Measurements from ENCODE around the gene TPRG1L. TPM values are rescaled to one million over a fixed set of nuclear protein-coding genes. Genes with fewer than 3 reads are reported as not detected.

Gene TPRG1L
- total RNA-seq, 1 donor from 2014 or later, result 10.6 TPM

- Histone ChIP-seq H3K36me3 (no peaks in the 10 kb centered on the region), H3K4me1 (peaks cover 13% of the 10 kb centered on the region), H3K27ac (no peak overlapping the region), H3K9ac (no peak overlapping the region), H3F3A (ENCODE audit: low read depth) (peaks cover 9% of the 10 kb centered on the region), H3K27me3 (peaks cover 16% of the 10 kb centered on the region), H4K20me1 (ENCODE audit: low read depth) (peaks cover 10% of the 10 kb centered on the region), H3K4me2 (no peak overlapping the region), H3K4me3 (no peak overlapping the region), H2AFZ (replicated peaks) (no peak overlapping the region), H3K79me2 (ENCODE audit: low read depth) (no peaks in the 10 kb centered on the region), H3K9me3 (ENCODE audit: low read depth) (no peaks in the 10 kb centered on the region)
- DNase-seq (ENCODE audit: low spot score), result no peak
- Mint-ChIP-seq H3K9me3 (no peaks in the 10 kb centered on the region), H3K36me3 (no peaks in the 10 kb centered on the region), H3K27me3 (ENCODE audit: insufficient read depth, low read depth) (peaks cover 7% of the 10 kb centered on the region), H3K27ac (no peak overlapping the region), H3K4me1 (peaks cover 36% of the 10 kb centered on the region), H3K4me3 (no peak overlapping the region)
- TF ChIP-seq EZH2phosphoT487 (IDR thresholded peaks at IDR 0.05) (no peak), CTCF (IDR thresholded peaks at IDR 0.05) (no peak), EZH2 (IDR thresholded peaks at IDR 0.05) (no peak)
Measured at GRCh38 chr1:3618531-3618880, 6.3 kb upstream of the TPRG1L start.

GRCh38 chr1:3618881-3619671 is 5.7 kb upstream of the TPRG1L start:
- Histone ChIP-seq H3K4me1 (peaks cover 18% of the 10 kb centered on the region), H3K4me2 (no peak overlapping the region), H3K36me3 (no peaks in the 10 kb centered on the region), H3K79me2 (ENCODE audit: low read depth) (no peaks in the 10 kb centered on the region), H3K9ac (no peak overlapping the region), H3F3A (ENCODE audit: low read depth) (peaks cover 9% of the 10 kb centered on the region), H2AFZ (replicated peaks) (no peak overlapping the region), H4K20me1 (ENCODE audit: low read depth) (peaks cover 10% of the 10 kb centered on the region), H3K9me3 (ENCODE audit: low read depth) (no peaks in the 10 kb centered on the region), H3K27ac (no peak overlapping the region), H3K4me3 (no peak overlapping the region), H3K27me3 (peaks cover 21% of the 10 kb centered on the region)
- DNase-seq (ENCODE audit: low spot score), result peak; percentile 90
- Mint-ChIP-seq H3K4me1 (peaks cover 36% of the 10 kb centered on the region), H3K36me3 (no peaks in the 10 kb centered on the region), H3K27ac (no peak overlapping the region), H3K9me3 (no peaks in the 10 kb centered on the region), H3K4me3 (no peak overlapping the region), H3K27me3 (ENCODE audit: insufficient read depth, low read depth) (peaks cover 6% of the 10 kb centered on the region)
- TF ChIP-seq CTCF (IDR thresholded peaks at IDR 0.05), result peak; percentile 84
- no peak for TF ChIP-seq EZH2 (IDR thresholded peaks at IDR 0.05)

GRCh38 chr1:3620708-3621107 is 4.1 kb upstream of the TPRG1L start:
- DNase-seq (ENCODE audit: low spot score), result no peak
- Histone ChIP-seq H3K27me3 (peaks cover 21% of the 10 kb centered on the region), H3K9ac (no peak overlapping the region), H4K20me1 (ENCODE audit: low read depth) (peaks cover under 1% of the 10 kb centered on the region), H3K27ac (no peak overlapping the region), H3K4me1 (peaks cover 10% of the 10 kb centered on the region), H3K79me2 (ENCODE audit: low read depth) (peaks cover 5% of the 10 kb centered on the region), H3F3A (ENCODE audit: low read depth) (no peaks in the 10 kb centered on the region), H3K4me3 (no peak overlapping the region), H3K36me3 (no peaks in the 10 kb centered on the region), H3K4me2 (no peak overlapping the region), H2AFZ (replicated peaks) (no peak overlapping the region), H3K9me3 (ENCODE audit: low read depth) (no peaks in the 10 kb centered on the region)
- Mint-ChIP-seq H3K4me3 (no peak overlapping the region), H3K9me3 (no peaks in the 10 kb centered on the region), H3K4me1 (peaks cover 26% of the 10 kb centered on the region), H3K27ac (no peak overlapping the region), H3K36me3 (no peaks in the 10 kb centered on the region), H3K27me3 (ENCODE audit: insufficient read depth, low read depth) (peaks cover 7% of the 10 kb centered on the region)
- TF ChIP-seq EZH2phosphoT487 (IDR thresholded peaks at IDR 0.05), result no peak
- no peak for TF ChIP-seq EZH2 (IDR thresholded peaks at IDR 0.05)
- TF ChIP-seq CTCF (IDR thresholded peaks at IDR 0.05), result no peak

All from neural progenitor cell (in vitro differentiated cells).